Caco-2 (cell line): Measurements from ENCODE around the gene C7orf33. TPM values are rescaled to one million over a fixed set of nuclear protein-coding genes. Genes with fewer than 3 reads are reported as not detected.

ENCODE experiments used
- BruUV-seq: library from RNA; stranded (reverse); fragments of 400-500 nt; replicated peaks from 2 replicates; lab custom pipeline; 2021; lab: Mats Ljungman, UMichigan
- CTCF ChIA-PET: fragments of 300-600 bp; sonication (Branson Sonifier 250); formaldehyde crosslinking; loops from one replicate; lab custom pipeline; 2022; ENCODE audit warnings: antibody characterized with exemption; lab: Charles Lee
- POLR2A ChIA-PET: fragments of 300-600 bp; sonication (Branson Sonifier 250); formaldehyde crosslinking; loops from one replicate; lab custom pipeline; 2022; ENCODE audit warnings: antibody characterized with exemption; lab: Charles Lee
- DNase-seq, 2 experiments: peaks; one replicate each; pipeline versions ENCODE4 v3.0.0 to v3.0.0-alpha.2; 2020 to 2022
- H3K27me3 ChIP-seq: replicated peaks from 2 replicates; pipeline ENCODE4 v1.6.0; 2011; ENCODE audit warnings: low read length; ENCODE audit not compliant: control insufficient read depth, insufficient read depth
- H3K36me3 ChIP-seq: 2 replicates; pipeline ENCODE4 v1.5.1; 2011; ENCODE audit warnings: low read length; ENCODE audit not compliant: control insufficient read depth, insufficient read depth
- H3K4me1 ChIP-seq: fragments of 250-450 bp; sonication (Bioruptor Pico); 2 replicates; pipeline ENCODE4 v1.5.1; 2020; ENCODE audit warnings: mild to moderate bottlenecking
- H3K4me3 ChIP-seq: 2 replicates; pipeline ENCODE4 v1.5.1; 2011; ENCODE audit warnings: low read depth, mild to moderate bottlenecking, control low read depth, low read length
- H3K9me3 ChIP-seq: fragments of 250-450 bp; sonication (Bioruptor Pico); 2 replicates; pipeline ENCODE4 v1.5.1; 2020; ENCODE audit warnings: mild to moderate bottlenecking, moderate library complexity
- H3K27ac Mint-ChIP-seq: one replicate; pipeline ENCODE4 v1.8.0; 2022; ENCODE audit warnings: mixed read lengths; ENCODE audit not compliant: unreplicated experiment
- H3K27me3 Mint-ChIP-seq: one replicate; pipeline ENCODE4 v1.8.0; 2022; ENCODE audit warnings: mixed read lengths; ENCODE audit not compliant: insufficient read depth, unreplicated experiment
- H3K36me3 Mint-ChIP-seq: one replicate; pipeline ENCODE4 v1.8.0; 2022; ENCODE audit warnings: mild to moderate bottlenecking, mixed read lengths; ENCODE audit not compliant: insufficient read depth, unreplicated experiment
- H3K4me1 Mint-ChIP-seq: one replicate; pipeline ENCODE4 v1.8.0; 2022; ENCODE audit warnings: low read depth, mixed read lengths; ENCODE audit not compliant: unreplicated experiment
- H3K4me3 Mint-ChIP-seq: one replicate; pipeline ENCODE4 v1.8.0; 2022; ENCODE audit warnings: mild to moderate bottlenecking, moderate library complexity, mixed read lengths; ENCODE audit not compliant: unreplicated experiment
- H3K9me3 Mint-ChIP-seq: one replicate; pipeline ENCODE4 v1.8.0; 2022; ENCODE audit warnings: mixed read lengths; ENCODE audit not compliant: unreplicated experiment
- intact Hi-C: fragments of 100-400 bp; cut with micrococcal nuclease; formaldehyde crosslinking; loops from one replicate; pipeline ENCODE4 v1.10.0; 2022; ENCODE audit not compliant: unreplicated experiment
- total RNA-seq: library from RNA; stranded (reverse); gene quantifications from 2 replicates; pipeline ENCODE4 v1.2.3, GENCODE V29; 2022
- TF ChIP-seq, protein P1 (sequence below), 2 experiments: fragments of 200-600 bp in 1 of 2; IDR thresholded peaks; 1 replicate in 1 of 2; 2 replicates in 1 of 2; pipeline versions ENCODE4 v1.5.1 to v1.8.0; 2011 to 2022; ENCODE audit warnings: antibody characterized with exemption in 1 of 2, control low read depth in 1 of 2, inconsistent platforms in 1 of 2, low read depth in 1 of 2, low read length in 1 of 2, mild to moderate bottlenecking in 1 of 2, moderate library complexity in 1 of 2; ENCODE audit not compliant: insufficient read depth in 1 of 2, severe bottlenecking in 1 of 2, unreplicated experiment in 1 of 2

The C7orf33 gene
- total RNA-seq, 1 experiment from 2014 or later = 0.23 TPM

DNA sequence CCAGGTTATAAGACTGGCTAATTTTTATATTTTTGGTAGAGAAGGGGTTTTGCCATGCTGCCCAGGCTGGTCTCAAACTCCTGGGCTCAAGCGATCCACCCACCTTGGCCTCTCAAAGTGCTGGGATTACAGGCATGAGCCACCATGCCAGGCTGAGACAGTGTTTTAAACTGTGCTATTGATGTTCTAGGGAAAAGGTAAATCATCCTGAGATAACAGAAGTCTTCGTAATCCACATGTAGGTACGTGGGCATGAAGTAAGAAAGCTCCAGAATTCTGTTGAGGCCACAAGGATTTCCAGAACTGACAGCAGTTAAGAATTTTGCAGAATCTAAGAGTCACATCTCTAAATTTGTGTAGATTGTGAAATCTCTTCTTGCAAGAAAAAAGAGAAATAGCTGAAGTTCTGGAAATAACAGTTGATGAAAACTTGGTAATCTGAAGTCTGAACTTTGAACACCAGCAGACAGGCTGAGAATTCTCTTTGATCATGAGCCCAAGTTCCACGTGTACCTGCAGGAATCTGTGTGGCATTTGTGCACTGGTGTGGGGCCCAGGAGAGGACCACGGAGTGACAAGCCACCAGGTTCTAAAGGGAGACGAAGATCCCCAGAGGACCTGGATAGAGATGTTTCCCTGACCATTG lies 24.6 kb downstream of the C7orf33 start:
- Mint-ChIP-seq H3K9me3 (no peaks in the 10 kb centered on the region), H3K36me3 (no peaks in the 10 kb centered on the region)

DNA sequence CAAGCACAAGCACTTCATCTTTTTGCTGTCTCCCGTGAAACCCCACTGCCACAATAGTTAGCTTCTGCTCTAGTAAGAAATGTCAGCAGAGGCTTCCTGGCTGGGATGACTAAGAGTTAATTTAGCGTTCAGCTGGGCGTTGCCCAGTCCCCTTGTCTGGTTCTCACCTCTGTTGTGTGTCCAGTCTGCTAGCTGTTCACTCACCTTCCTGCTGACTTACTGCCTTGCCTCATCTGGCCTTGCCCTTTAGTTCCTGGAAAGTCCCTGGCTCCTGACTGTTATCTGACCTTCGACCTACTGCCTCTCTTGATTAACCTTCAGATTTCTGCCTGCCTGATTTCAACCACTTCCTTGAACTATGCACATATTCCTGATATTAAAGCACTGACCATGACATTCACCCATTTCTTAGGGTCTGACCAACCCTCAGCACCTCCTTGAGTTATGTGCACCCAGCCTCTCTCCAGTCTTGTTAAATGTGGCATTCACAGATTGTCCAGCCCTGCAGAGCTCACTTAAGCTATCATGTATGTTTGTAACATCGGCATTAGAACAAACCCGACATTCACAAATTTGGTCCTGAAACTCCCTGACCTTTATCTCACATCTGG lies 30.3 kb downstream of the C7orf33 start:
- POLR2A ChIA-PET = no interaction called here
- DNase-seq = no peak
- Mint-ChIP-seq H3K4me1 (peaks cover 7% of the 10 kb centered on the region), H3K4me3 (no peak overlapping the region), H3K27me3 (no peaks in the 10 kb centered on the region), H3K27ac (no peak overlapping the region), H3K9me3 (no peaks in the 10 kb centered on the region), H3K36me3 (no peaks in the 10 kb centered on the region)
- intact Hi-C loops = no loop called here
- H3K4me1 ChIP-seq = no peaks in the 10 kb centered on the region
- no peak overlapping the region for H3K4me3 ChIP-seq
- CTCF ChIA-PET = no interaction called here
- 0 out of 2 replicates have a peak, but pooled peaks cover 3% of the 10 kb centered on the region for H3K9me3 ChIP-seq
- TF ChIP-seq, protein P1, sequence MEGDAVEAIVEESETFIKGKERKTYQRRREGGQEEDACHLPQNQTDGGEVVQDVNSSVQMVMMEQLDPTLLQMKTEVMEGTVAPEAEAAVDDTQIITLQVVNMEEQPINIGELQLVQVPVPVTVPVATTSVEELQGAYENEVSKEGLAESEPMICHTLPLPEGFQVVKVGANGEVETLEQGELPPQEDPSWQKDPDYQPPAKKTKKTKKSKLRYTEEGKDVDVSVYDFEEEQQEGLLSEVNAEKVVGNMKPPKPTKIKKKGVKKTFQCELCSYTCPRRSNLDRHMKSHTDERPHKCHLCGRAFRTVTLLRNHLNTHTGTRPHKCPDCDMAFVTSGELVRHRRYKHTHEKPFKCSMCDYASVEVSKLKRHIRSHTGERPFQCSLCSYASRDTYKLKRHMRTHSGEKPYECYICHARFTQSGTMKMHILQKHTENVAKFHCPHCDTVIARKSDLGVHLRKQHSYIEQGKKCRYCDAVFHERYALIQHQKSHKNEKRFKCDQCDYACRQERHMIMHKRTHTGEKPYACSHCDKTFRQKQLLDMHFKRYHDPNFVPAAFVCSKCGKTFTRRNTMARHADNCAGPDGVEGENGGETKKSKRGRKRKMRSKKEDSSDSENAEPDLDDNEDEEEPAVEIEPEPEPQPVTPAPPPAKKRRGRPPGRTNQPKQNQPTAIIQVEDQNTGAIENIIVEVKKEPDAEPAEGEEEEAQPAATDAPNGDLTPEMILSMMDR (IDR thresholded peaks at IDR 0.05; ENCODE audit: insufficient read depth in 1 of 2, low read depth in 1 of 2, low read length in 1 of 2, severe bottlenecking in 1 of 2, unreplicated experiment in 1 of 2) = no peak
- no peaks in the 10 kb centered on the region for H3K27me3 ChIP-seq
- BruUV-seq = no TSS peak
- no peaks in the 10 kb centered on the region for H3K36me3 ChIP-seq

More for the DNA sequence above, 24.6 kb downstream of the C7orf33 start:
- Mint-ChIP-seq H3K4me1 (no peaks in the 10 kb centered on the region), H3K27me3 (peaks cover 3% of the 10 kb centered on the region), H3K4me3 (no peak overlapping the region), H3K27ac (no peak overlapping the region)
- DNase-seq = no peak
- no TSS peak for BruUV-seq
- no peak overlapping the region for H3K4me3 ChIP-seq
- intact Hi-C loops = no loop called here
- POLR2A ChIA-PET = no interaction called here
- TF ChIP-seq, protein P1 (IDR thresholded peaks at IDR 0.05; ENCODE audit: insufficient read depth in 1 of 2, low read depth in 1 of 2, low read length in 1 of 2, severe bottlenecking in 1 of 2, unreplicated experiment in 1 of 2) = no peak
- no peaks in the 10 kb centered on the region for H3K9me3 ChIP-seq
- no peaks in the 10 kb centered on the region for H3K36me3 ChIP-seq
- H3K4me1 ChIP-seq = peaks cover 5% of the 10 kb centered on the region; the same call in 1 of the 2 replicates
- H3K27me3 ChIP-seq = no peaks in the 10 kb centered on the region
- CTCF ChIA-PET = interaction anchor here (0.5 kb wide), 1 partner anchor 1139 kb away, joined by 5 read pairs; no protein-coding TSS in a partner anchor

DNA sequence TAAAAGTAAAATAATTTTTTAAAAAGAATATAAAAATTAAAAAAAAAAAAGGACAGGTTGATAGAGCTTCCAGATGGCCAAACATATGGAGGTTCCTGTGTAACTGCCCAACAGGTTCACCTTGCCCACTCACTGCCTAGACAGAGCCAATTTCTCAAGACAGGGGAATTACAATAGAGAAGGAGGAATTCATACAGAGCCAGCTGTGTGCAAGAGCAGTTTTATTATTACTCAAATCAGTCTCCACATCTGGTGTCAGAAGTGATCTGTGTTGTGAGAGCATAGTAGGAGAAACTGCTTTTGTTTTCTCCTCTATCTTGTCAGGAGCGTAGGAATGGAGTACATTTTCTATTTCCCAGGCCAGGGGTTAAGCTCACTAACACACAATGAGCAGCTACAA lies 31.0 kb downstream of the C7orf33 start:
- H3K9me3 Mint-ChIP-seq = no peaks in the 10 kb centered on the region

More for the DNA sequence above, 31.0 kb downstream of the C7orf33 start:
- ChIA-PET CTCF (no interaction called here), POLR2A (no interaction called here)
- Mint-ChIP-seq H3K4me3 (no peak overlapping the region), H3K27me3 (no peaks in the 10 kb centered on the region), H3K36me3 (no peaks in the 10 kb centered on the region), H3K27ac (no peak overlapping the region), H3K4me1 (peaks cover 7% of the 10 kb centered on the region)
- H3K9me3 ChIP-seq = 0 out of 2 replicates have a peak, but pooled peaks cover 3% of the 10 kb centered on the region
- no peaks in the 10 kb centered on the region for H3K4me1 ChIP-seq
- no peaks in the 10 kb centered on the region for H3K36me3 ChIP-seq
- BruUV-seq = no TSS peak
- DNase-seq = no peak
- no peak overlapping the region for H3K4me3 ChIP-seq
- intact Hi-C loops = no loop called here
- TF ChIP-seq, protein P1 (IDR thresholded peaks at IDR 0.05; ENCODE audit: insufficient read depth in 1 of 2, low read depth in 1 of 2, low read length in 1 of 2, severe bottlenecking in 1 of 2, unreplicated experiment in 1 of 2) = no peak
- no peaks in the 10 kb centered on the region for H3K27me3 ChIP-seq
